ENCODE results near the gene XYLT1. TPM values are rescaled to one million over a fixed set of nuclear protein-coding genes. Genes with fewer than 3 reads are reported as not detected.

Gene XYLT1
- total RNA-seq, 1 donor from 2014 or later: 14.7 TPM

- peak overlapping the region; percentile 99 for H3K27ac Mint-ChIP-seq
- H3K4me1 Mint-ChIP-seq: peaks cover 73% of the 10 kb centered on the region
- DNase-seq: peak; percentile 55
- H3K9me3 Mint-ChIP-seq: peaks cover 4% of the 10 kb centered on the region
- intact Hi-C loops (cut with micrococcal nuclease): loop anchor here (1.0 kb wide), 1 partner anchor 11 kb away; no protein-coding TSS in a partner anchor
- peaks cover 18% of the 10 kb centered on the region for H3K36me3 Mint-ChIP-seq (ENCODE audit: low read depth)
- H3K4me3 Mint-ChIP-seq: peak overlapping the region; percentile 69
- H3K27me3 Mint-ChIP-seq: no peaks in the 10 kb centered on the region
Measured at GRCh38 chr16:17348042-17348783, 122.5 kb downstream of the XYLT1 start.

GRCh38 chr16:17347624-17348023 lies 123.1 kb downstream of the XYLT1 start:
- H3K9me3 Mint-ChIP-seq: peaks cover 4% of the 10 kb centered on the region
- DNase-seq: no peak
- peak overlapping the region; percentile 99 for H3K27ac Mint-ChIP-seq
- intact Hi-C loops (cut with micrococcal nuclease): loop anchor here (1.0 to 2.0 kb wide), 3 partner anchors 12 to 69 kb away; no protein-coding TSS in a partner anchor
- peak overlapping the region; percentile 69 for H3K4me3 Mint-ChIP-seq
- H3K27me3 Mint-ChIP-seq: no peaks in the 10 kb centered on the region
- peaks cover 73% of the 10 kb centered on the region for H3K4me1 Mint-ChIP-seq
- peaks cover 19% of the 10 kb centered on the region for H3K36me3 Mint-ChIP-seq (ENCODE audit: low read depth)

GRCh38 chr16:17346621-17347569 lies 123.9 kb downstream of the XYLT1 start:
- H3K4me3 Mint-ChIP-seq: peak overlapping the region; percentile 69
- peak overlapping the region; percentile 99 for H3K27ac Mint-ChIP-seq
- DNase-seq: peak; percentile 83
- peaks cover 74% of the 10 kb centered on the region for H3K4me1 Mint-ChIP-seq
- peaks cover 4% of the 10 kb centered on the region for H3K9me3 Mint-ChIP-seq
- H3K36me3 Mint-ChIP-seq (ENCODE audit: low read depth): peaks cover 19% of the 10 kb centered on the region
- intact Hi-C loops (cut with micrococcal nuclease): loop anchor here (1.0 to 2.0 kb wide), 2 partner anchors 22 to 70 kb away; no protein-coding TSS in a partner anchor
- H3K27me3 Mint-ChIP-seq: no peaks in the 10 kb centered on the region

GRCh38 chr16:17345043-17345442 lies 125.7 kb downstream of the XYLT1 start:
- peaks cover 82% of the 10 kb centered on the region for H3K4me1 Mint-ChIP-seq
- no peaks in the 10 kb centered on the region for H3K27me3 Mint-ChIP-seq
- peaks cover 4% of the 10 kb centered on the region for H3K9me3 Mint-ChIP-seq
- peak overlapping the region; percentile 92 for H3K27ac Mint-ChIP-seq
- intact Hi-C loops (cut with micrococcal nuclease): no loop called here
- peak overlapping the region; percentile 59 for H3K4me3 Mint-ChIP-seq
- peaks cover 14% of the 10 kb centered on the region for H3K36me3 Mint-ChIP-seq (ENCODE audit: low read depth)
- DNase-seq: peak; percentile 76

- H3K4me1 Mint-ChIP-seq: peaks cover 77% of the 10 kb centered on the region
- no peak for DNase-seq
- H3K9me3 Mint-ChIP-seq: peaks cover 3% of the 10 kb centered on the region
- peak overlapping the region; percentile 91 for H3K27ac Mint-ChIP-seq
- H3K27me3 Mint-ChIP-seq: no peaks in the 10 kb centered on the region
- peaks cover 8% of the 10 kb centered on the region for H3K36me3 Mint-ChIP-seq (ENCODE audit: low read depth)
- peak overlapping the region; percentile 79 for H3K4me3 Mint-ChIP-seq
- intact Hi-C loops (cut with micrococcal nuclease): loop anchor here (2.0 to 5.0 kb wide), 4 partner anchors 31 to 124 kb away; no protein-coding TSS in a partner anchor
Measured at GRCh38 chr16:17343728-17344127, 127.0 kb downstream of the XYLT1 start.

- Mint-ChIP-seq H3K27me3 (no peaks in the 10 kb centered on the region), H3K9me3 (no peaks in the 10 kb centered on the region), H3K4me3 (peak overlapping the region; percentile 79), H3K27ac (peak overlapping the region; percentile 91), H3K4me1 (peaks cover 72% of the 10 kb centered on the region), H3K36me3 (ENCODE audit: low read depth) (peaks cover 5% of the 10 kb centered on the region)
- peak; percentile 89 for DNase-seq
- intact Hi-C loops (cut with micrococcal nuclease): loop anchor here (2.0 to 5.0 kb wide), 4 partner anchors 32 to 124 kb away; no protein-coding TSS in a partner anchor
Measured at GRCh38 chr16:17343028-17343427, 127.7 kb downstream of the XYLT1 start.

GRCh38 chr16:17342031-17342430 lies 128.7 kb downstream of the XYLT1 start:
- intact Hi-C loops (cut with micrococcal nuclease): loop anchor here (2.0 to 5.0 kb wide), 4 partner anchors 33 to 125 kb away; no protein-coding TSS in a partner anchor
- H3K4me1 Mint-ChIP-seq: peaks cover 64% of the 10 kb centered on the region
- H3K36me3 Mint-ChIP-seq (ENCODE audit: low read depth): peaks cover 7% of the 10 kb centered on the region
- H3K4me3 Mint-ChIP-seq: peak overlapping the region; percentile 58
- H3K27me3 Mint-ChIP-seq: no peaks in the 10 kb centered on the region
- peak overlapping the region; percentile 91 for H3K27ac Mint-ChIP-seq
- peak; percentile 69 for DNase-seq
- no peaks in the 10 kb centered on the region for H3K9me3 Mint-ChIP-seq

- peaks cover 8% of the 10 kb centered on the region for H3K36me3 Mint-ChIP-seq (ENCODE audit: low read depth)
- H3K27me3 Mint-ChIP-seq: no peaks in the 10 kb centered on the region
- peak overlapping the region; percentile 22 for H3K27ac Mint-ChIP-seq
- peak overlapping the region; percentile 26 for H3K4me3 Mint-ChIP-seq
- peaks cover 57% of the 10 kb centered on the region for H3K4me1 Mint-ChIP-seq
- no peaks in the 10 kb centered on the region for H3K9me3 Mint-ChIP-seq
- DNase-seq: no peak
- intact Hi-C loops (cut with micrococcal nuclease): loop anchor here (5.0 kb wide), 3 partner anchors 34 to 126 kb away; no protein-coding TSS in a partner anchor
Measured at GRCh38 chr16:17340804-17341203, 130.0 kb downstream of the XYLT1 start.

- no peaks in the 10 kb centered on the region for H3K9me3 Mint-ChIP-seq
- no peak overlapping the region for H3K4me3 Mint-ChIP-seq
- intact Hi-C loops (cut with micrococcal nuclease): loop anchor here (5.0 kb wide), 3 partner anchors 33 to 127 kb away; no protein-coding TSS in a partner anchor
- peak overlapping the region; percentile 10 for H3K27ac Mint-ChIP-seq
- peaks cover 8% of the 10 kb centered on the region for H3K36me3 Mint-ChIP-seq (ENCODE audit: low read depth)
- peaks cover 54% of the 10 kb centered on the region for H3K4me1 Mint-ChIP-seq
- no peaks in the 10 kb centered on the region for H3K27me3 Mint-ChIP-seq
- DNase-seq: peak; percentile 64
Measured at GRCh38 chr16:17339764-17340541, 130.8 kb downstream of the XYLT1 start.

- H3K27me3 Mint-ChIP-seq: no peaks in the 10 kb centered on the region
- no peak for DNase-seq
- H3K36me3 Mint-ChIP-seq (ENCODE audit: low read depth): peaks cover 6% of the 10 kb centered on the region
- no peak overlapping the region for H3K27ac Mint-ChIP-seq
- H3K4me1 Mint-ChIP-seq: peaks cover 41% of the 10 kb centered on the region
- intact Hi-C loops (cut with micrococcal nuclease): no loop called here
- no peaks in the 10 kb centered on the region for H3K9me3 Mint-ChIP-seq
- no peak overlapping the region for H3K4me3 Mint-ChIP-seq
Measured at GRCh38 chr16:17338244-17338643, 132.5 kb downstream of the XYLT1 start.

- no peak for DNase-seq
- intact Hi-C loops (cut with micrococcal nuclease): no loop called here
- Mint-ChIP-seq H3K4me1 (peaks cover 26% of the 10 kb centered on the region), H3K36me3 (ENCODE audit: low read depth) (peaks cover 6% of the 10 kb centered on the region), H3K27me3 (no peaks in the 10 kb centered on the region), H3K27ac (no peak overlapping the region), H3K9me3 (no peaks in the 10 kb centered on the region), H3K4me3 (no peak overlapping the region)
Measured at GRCh38 chr16:17336530-17336900, 134.2 kb downstream of the XYLT1 start.

- peaks cover 20% of the 10 kb centered on the region for H3K4me1 Mint-ChIP-seq
- H3K27me3 Mint-ChIP-seq: no peaks in the 10 kb centered on the region
- H3K9me3 Mint-ChIP-seq: no peaks in the 10 kb centered on the region
- H3K4me3 Mint-ChIP-seq: no peak overlapping the region
- intact Hi-C loops (cut with micrococcal nuclease): no loop called here
- peaks cover 6% of the 10 kb centered on the region for H3K36me3 Mint-ChIP-seq (ENCODE audit: low read depth)
- no peak for DNase-seq
- H3K27ac Mint-ChIP-seq: peak overlapping the region; percentile 42
Measured at GRCh38 chr16:17335826-17336529, 134.8 kb downstream of the XYLT1 start.
